Activated CD8-positive, alpha-beta memory T cell treated with anti-CD3 and anti-CD28 coated beads for 4 hours (primary cell): ENCODE measurements around the gene SULT1B1.
"Not testable (repeated sequence)": the region's sequence is repeated elsewhere in the genome, so short reads cannot be mapped to it uniquely, and the experiment has no call there.

ENCODE experiments used
- DNase-seq, 2 donors: peaks; one replicate each; pipeline ENCODE4 v3.0.0-alpha.2; 2020; ENCODE audit warnings: low read depth in 2 of 2

Gene SULT1B1

DNA sequence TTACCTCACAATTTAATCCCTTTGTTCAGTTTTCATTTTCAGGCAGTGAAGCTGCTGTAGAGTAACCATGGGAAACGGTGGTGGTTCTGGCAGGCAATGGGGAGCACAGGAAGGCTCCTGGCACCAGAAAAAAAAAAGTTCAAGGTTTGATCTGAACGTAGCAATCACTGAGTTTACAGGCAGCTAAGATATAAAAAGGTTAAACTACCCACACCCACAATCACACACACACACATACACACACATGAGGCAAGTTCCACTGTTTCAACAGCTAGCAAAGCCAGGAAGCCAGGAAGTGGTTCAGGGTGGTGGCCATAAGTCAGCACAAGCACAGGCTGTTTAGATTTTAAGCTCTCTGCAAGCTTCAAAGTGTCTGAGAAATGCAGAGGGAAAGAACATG, at the start of gene SULT1B1:
SULT1B1 (minus strand) TSS at position 166 of the 400 bp plus-strand sequence. CDS start 5,403 bp downstream, outside the sequence.
- peak in 1 of 2 donors; percentile 5 for DNase-seq

DNA sequence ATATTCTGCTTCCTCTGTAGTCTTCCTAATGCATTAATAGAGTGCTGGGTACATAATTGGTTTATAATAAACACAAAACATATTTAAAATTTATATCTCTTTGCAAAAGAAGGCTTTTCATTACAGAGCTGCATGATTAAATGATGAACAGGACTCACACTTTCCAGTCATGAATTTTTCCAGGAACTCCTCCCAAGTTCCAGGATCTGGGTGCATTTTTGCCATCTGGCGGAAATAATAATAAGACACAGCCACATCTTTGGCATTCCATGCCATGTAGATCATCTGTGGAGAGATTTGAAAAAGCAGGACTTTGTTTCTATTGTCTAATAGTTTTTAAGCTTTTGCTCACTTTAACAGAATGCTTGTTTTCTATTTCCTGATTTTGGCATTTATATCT, 40.2 kb upstream of the SULT1B1 start:
- no peak for DNase-seq

DNA sequence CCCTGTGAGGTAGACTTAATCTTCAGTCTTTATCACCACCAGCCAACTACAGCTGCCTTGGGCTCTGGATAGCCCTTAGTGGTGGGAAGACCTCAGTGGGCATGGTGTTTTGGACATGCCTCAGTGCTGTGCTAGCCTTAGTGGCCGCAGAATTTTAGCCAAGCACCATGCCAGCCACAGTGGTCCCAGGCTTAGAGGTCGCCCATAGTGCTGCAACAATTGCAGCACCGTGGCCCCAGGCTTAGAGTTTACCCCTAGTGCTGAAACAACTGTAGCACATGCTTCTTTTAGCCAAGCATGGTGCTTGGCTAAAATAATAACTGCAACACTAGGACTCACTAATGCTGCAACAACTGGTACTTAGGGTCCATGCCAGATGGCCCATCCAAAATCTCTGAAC, 38.9 kb upstream of the SULT1B1 start:
- DNase-seq = no peak

DNA sequence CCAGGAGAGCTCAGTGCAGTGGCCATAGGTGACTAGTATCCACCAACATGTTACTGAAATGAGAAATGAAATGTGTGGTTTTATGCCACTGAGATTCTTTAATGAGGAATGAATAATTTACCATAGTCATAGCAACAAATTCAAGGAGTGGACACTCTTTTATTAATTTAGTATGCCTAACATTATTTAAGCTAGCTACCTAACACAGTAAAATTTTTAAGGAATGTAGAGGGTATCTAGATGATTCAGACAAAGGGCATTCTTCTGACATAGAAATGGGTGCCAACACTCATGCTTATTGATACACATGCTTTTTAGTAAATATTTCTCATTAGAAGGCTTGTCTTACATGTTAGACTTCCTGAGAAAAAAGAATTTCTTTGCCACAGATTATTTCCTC, 33.3 kb upstream of the SULT1B1 start:
- no peak for DNase-seq

DNA sequence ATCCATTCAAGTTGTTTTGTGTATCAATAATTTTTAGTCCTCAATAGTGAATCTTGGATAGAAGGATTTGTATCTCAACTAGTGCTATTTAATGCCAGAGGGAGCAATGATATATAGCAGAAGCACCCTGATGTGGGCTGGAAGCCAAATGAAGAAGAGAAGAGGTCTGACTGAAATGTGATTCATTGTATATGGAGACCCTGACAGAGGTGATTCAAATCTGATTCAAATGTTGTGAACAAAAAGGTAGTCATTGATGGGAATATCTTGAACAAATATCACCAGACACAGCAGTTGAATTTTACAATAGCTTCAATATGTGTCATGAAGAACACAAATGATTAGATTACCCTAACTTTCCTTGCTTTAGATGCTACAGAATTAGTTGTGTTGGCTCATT, 27.5 kb upstream of the SULT1B1 start:
- no peak for DNase-seq

DNA sequence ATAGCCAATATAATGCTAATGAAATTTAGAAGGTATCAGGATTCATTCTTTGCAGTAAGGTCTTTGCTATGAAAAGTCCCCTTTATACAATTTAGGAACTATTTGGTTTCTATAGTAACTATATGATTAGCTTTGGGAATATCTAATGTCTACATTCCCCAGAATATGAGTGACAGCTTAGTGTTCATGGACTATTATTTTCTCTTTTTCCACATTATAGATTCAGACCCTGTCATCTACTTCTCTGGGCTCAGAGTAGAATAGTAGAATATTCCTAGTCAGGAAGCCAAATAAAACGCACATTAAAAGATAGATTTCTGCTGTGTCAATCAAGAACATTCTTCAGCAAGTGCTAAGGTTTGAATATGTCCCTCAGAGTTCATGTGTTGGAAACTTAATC, 26.1 kb upstream of the SULT1B1 start:
- DNase-seq = no peak

DNA sequence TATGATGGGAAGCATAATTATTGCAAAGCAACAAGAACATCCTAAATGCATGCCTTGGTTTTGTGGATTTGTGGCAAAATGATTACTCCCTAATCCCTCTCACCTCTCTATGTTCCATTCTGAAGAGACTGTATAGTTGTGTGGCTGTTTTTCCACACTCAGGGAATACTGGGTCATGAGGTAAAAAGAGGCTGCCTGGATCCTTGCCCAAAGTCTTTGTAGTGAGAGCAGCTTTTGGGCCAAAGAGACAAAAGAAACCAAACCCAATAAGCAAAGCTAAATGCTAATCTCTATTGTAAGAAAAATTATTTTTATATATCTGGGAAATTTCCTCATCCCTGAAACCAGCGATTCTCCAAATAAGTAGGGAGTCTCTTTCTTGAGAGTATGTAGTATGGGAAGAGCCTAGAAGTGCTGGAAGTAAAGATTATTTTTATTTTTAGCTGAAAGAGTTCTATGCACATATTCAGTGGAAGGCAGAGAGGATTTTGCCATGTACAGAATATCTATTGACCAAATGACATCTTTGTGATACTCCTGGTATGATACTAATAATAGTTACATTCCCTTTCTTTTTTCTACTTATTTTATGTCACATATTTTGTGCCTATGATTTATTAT, 24.9 kb upstream of the SULT1B1 start:
- DNase-seq = no peak

DNA sequence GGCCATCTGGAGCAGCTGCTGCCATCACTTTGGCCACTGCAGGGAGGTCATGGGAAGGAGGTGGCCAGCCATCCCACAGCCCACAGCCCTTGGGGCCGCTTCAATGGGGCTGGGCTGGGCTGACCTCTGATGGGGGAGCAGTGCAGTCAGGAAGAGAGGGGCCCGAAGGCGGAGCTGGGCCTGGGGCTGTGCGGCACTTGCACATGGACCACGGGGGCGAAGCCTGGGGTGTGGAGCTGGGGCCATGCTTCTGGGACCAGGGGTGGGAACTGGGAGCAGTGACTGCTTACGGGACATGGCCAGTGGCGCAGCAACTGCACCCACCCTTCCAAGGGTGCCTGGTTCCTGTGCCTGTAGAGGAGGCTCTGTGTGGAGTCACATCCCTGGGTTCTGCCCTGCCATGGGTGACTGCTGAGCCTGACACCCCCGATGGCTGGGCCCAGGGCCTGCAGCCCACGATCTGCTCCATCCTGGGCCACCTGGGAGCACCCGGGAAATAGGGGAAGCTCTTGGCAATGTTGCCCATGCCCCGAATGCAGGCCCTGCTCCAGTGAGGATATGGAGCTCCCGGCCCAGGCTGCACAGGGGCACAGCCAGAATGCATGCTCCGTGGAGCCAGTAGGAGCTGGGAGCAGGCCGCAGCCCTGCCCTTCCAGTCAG, 22.4 kb upstream of the SULT1B1 start:
- no peak for DNase-seq

DNA sequence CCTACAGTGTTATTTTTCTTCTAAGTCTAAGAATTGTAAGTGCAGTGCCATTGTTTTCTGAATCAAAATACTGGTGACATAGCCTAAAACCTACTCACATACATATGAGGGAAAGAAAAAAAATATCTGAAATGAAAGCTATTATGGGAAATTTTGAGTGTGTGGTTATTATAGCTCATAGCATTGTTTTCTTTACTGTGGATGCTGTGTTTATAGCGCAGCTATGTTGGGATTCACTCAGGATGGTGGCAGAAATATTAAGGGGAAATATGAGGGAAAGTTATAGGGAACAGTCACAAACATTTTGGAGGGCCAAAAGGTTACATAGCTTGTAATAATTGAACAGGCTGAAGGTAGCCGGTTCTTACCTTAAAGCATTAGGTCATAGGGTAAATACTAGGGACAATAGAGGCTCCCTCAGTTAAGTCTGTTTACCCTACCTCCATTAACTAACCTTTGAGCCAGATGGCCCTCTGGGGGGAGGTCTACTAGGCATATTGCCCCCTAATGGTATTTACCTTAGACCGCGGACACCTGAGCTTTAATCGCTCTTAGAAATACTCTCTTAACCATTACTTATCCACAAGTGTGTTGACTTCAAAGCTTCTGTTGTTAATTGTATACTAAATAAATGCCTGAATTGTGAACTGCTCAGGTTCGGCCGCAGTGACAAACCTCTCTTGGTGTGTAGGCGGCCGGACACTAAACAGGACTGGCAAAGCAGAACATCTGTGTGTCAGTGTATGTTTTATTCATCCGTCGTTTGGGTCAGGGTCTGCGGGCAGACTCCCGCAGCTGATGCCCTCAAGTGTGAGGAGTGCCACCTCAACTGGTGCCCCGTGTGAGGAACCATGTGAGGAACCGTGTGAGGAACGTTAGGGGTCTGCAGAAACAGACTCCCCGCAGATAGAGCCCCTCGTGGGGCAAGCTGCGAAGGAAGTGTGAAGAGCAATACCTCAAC, 21.3 kb upstream of the SULT1B1 start:
- no peak for DNase-seq

DNA sequence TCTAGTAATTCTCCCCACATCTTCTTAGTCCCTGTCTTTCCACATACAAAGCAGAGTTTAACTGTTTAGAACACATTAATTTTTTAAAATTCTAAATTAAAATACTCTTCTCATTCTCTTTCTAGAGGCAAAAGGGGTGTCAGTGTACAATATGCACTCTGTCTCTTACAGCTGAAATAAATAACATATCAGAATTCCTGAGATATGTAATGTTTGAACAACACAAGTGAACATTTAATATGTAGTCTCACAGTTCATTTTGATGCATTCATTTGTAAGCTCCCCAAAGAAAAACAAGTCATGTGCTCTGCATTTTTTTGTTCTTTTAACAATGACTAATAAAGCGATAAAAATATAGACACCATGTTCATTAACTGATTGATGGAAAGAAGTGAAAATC, 19.7 kb upstream of the SULT1B1 start:
- no peak for DNase-seq

DNA sequence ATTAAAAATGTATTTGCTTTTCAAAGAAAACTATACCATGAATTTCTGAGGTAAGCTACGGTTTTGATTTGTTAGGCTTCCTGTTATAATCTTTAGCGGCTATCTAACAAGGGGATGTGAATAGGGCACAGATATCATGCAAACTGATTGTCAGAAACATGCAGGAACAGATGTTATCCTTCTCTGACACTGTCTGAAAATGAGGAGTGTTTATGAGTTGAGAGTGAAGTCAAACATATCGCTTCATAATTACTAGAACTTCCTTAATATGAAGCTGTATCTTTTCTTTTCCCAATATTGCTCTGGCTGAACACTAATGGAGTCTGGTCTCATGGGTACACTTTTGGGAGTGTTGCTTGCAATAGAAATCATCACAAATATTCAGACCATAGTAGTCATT, 16.3 kb upstream of the SULT1B1 start:
- no peak for DNase-seq

DNA sequence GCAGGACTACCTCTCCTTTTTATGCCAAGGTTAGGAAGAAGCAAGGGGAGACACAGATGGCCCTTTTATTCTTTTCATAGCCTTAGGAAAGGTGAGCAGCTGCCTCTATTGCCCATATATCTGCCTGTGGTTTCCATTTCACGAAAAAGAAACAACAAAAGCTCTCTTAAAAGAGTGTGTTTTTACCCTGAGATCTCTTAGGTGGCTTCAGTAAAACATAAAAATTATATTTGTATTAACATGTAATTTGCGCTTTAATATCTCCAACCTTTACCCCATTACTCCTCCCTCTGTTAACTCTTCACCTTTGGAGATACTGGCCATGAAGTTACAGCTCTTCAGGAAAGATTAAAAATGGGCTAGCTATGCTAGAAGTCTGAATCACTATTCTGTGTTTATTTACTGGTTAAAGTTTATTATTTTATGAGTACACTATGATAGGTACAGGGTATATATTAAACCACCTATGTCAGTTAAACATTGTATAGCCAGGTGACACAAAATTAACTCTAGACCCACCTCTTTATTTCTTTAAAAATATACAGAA, 15.0 kb upstream of the SULT1B1 start:
- DNase-seq = no peak

DNA sequence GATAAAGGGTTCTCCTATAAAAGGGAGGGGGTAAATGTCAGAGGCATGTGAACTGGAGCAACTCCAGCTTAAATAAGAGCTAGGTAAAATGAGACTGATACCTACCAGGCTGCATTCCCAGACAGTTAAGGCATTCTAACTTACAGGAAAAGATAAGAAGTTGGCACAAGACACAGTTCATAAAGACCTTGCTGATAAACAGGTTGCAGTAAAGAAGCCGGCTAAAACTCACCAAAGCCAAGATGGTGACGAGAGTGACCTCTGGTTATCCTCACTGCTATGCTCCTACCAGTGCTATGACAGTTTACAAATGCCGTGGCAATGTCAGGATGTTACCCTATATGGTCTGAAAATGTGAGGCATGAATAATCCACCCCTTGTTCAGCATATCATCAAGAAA, 13.1 kb upstream of the SULT1B1 start:
- no peak for DNase-seq

DNA sequence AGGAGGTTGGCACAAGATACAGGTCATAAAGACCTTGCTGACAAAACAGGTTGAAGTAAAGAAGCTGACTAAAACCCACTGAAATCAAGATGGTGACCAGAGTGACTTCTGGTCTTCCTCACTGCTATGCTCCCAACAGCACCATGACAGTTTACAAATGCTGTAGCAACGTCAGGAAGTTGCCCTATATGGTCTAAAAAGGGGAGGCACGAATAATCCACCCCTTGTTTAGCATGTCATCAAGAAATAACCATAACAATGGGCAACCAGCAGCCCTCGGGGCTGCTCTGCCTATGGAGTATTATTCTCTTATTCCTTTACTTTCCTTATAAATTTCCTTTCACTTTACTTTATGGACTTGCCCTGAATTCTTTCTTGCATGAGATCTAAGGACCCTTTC, 8.1 kb upstream of the SULT1B1 start:
- not testable (repeated sequence) for DNase-seq

DNA sequence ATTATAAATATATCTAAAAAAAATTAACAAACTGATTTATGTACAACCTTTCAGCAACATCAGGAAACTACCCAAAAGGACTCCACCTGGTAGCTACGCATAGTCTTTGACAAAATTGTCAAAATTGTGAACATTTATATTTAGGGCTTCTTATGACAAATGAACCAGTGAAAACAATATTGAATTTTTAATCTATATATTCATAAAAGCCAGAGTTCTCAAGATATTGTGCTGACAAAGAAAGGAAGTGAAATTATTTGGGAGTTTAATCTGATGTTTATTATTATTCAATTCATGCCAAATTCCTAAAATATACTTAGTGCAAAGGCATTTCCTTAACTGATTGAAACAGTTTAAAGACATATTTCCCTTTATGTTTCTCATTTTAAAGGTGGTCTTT, 5.3 kb upstream of the SULT1B1 start:
- no peak for DNase-seq

DNA sequence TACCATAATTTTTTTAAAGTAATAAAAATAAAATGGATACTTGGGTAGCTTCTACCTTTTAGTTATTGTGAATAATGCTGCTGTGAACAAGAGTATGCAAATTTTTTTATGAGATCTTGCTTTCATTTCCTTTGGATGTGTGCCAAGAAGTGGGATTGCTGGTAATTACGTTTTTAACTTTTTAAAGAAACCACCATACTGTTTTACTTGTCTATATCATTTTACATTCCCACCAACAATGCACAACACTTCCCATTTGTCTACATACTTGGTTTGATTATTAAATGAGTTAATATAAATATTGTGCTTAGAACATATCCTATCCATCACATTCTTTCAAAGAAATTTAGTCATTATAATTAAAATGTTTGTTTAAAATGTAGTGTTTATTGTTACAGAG, 3.9 kb upstream of the SULT1B1 start:
- no peak for DNase-seq

DNA sequence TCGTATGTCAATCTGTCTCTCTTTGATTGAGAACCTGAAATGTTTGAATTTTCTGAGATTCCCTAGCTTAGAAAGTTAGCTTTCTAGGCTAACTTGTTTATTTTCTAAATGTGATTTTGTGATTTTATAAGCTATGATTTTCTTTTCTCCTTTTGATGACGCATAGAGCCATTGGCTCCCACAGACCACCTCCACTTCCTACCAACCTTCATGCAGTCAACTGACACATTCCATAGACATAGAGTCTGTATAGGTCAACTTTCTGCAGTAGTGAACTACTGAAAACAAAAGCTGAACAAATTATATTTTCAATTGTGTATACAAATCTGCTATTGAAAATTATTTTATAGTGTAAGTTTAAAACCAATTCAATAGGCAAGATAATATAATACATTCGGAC, 2.8 kb upstream of the SULT1B1 start:
- no peak for DNase-seq

DNA sequence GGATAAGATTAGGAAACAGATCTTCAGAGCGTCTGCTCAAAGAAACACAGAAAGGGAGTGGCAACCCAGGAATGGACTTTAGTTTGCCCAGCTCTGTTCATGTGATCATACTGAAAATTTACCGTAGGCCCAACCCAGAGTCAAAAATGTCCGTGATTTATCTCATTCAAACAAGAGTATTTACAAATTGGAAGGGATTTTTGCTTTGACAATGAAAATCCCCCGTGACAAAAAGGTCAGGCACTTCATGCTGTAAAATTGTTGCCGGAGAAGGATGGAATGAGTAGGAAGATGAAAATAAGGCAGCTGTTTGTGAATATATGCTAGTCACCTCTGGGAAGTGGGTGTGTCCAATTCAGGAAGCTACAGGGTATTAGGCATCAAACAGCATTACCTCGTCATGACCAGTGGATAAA, 1.2 kb downstream of the SULT1B1 start:
- no peak for DNase-seq

DNA sequence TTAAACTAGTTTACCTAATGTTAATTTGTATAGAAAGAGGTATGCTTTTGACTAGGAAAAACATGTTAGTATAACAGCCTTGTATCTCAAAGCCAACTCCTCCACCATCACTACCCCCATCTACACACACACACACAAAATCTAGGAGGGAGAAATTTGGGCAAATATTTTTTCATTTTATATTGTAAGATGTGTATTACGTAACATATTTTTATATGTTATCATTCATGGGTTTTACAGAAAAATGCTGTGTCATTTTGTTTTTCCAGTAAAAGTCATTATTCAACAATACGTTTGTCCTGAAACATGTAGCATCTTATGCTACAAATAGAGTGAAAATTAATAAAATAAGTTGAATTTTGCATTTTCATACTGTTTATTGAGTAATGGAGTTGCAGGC, 3.0 kb downstream of the SULT1B1 start:
- no peak for DNase-seq

DNA sequence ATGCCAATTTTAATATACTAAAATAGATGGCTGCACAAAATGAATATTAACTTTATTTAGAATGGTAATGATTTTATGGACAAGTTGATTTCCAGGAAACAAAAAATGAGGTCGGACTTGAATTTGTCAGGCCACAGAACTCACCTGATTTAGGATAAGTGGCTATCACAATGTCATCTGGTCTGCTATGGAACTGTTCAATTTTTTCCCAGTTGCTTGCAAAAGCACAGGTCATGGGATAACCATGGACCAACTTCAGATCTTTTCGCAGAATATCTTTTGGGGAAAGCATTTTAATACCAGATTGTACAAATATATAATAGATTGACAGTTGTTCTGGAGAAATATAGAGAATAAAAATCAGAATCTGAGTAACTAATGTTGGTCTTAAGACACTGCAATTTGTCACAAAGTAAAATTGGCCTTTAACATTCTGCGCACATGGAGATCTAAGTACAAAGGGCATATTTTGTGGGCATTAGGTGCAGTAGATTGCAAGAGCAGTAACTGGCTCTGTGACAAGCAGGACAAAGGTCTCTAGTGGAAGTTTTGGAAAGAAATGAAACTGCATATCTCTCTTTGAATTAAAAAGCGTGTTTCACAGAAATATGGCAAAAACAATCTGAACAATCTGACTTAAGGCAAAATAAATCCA, 5.4 kb downstream of the SULT1B1 start:
- no peak for DNase-seq

DNA sequence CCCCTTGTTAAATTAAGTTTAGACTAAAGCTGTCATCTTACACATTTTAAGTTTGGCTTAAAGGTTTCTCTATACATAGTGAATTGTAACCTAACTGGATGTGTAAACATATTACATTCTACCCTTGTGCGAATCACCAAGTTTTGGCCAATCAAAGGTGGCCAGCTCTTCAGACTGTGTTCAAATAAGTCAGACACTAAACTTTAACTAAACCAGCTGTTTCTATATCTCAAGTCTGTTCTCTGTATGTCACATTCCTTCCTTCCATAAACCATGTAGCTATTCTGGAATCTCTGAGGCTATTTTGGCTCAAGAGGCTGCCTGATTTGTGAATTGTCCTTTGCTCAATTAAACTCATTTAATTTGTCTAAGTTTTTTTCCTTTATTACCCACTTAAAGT, 6.7 kb downstream of the SULT1B1 start:
- no peak for DNase-seq

DNA sequence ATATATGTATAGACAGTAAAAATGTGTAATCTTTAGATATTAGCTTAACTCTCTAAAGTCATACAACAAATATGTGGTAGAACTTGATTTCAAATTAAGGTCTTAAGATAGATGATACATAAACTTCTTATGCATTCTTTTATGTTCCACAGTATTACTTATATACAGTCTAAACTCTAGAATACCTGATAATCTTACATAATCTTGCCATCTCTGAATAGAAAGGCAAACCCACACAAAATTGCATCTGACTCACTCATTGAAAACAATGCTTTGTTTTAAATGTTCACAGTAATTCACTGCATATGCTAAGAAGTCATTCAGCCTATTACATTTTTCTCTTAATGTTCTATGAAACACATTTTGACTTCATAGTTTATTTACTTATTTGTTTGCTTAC, 10.1 kb downstream of the SULT1B1 start:
- no peak for DNase-seq
